Measurements from ENCODE around the gene COL13A1. TPM values are rescaled to one million over a fixed set of nuclear protein-coding genes. Genes with fewer than 3 reads are reported as not detected.

COL13A1 gene
- total RNA-seq, 1 donor from 2014 or later, result not detected

- Histone ChIP-seq H3K27ac (no peak overlapping the region), H3K4me1 (no peaks in the 10 kb centered on the region), H3K36me3 (no peaks in the 10 kb centered on the region), H3K4me3 (no peak overlapping the region), H3K27me3 (no peaks in the 10 kb centered on the region), H3K9me3 (peaks cover 5% of the 10 kb centered on the region)
- intact Hi-C loops (cut with DNase I), result no loop called here
- TF ChIP-seq CTCF (IDR thresholded peaks at IDR 0.05) (no peak), POLR2A (IDR thresholded peaks at IDR 0.05) (no peak), POLR2AphosphoS5 (IDR thresholded peaks at IDR 0.05; ENCODE audit: insufficient read depth in 1 of 2, low read depth in 1 of 2) (no peak)
- no peak for DNase-seq (ENCODE audit: extremely low spot score in 2 of 2)
These were observed 7.0 kb upstream of the COL13A1 start for GRCh38 chr10:69794673-69795072.

DNA sequence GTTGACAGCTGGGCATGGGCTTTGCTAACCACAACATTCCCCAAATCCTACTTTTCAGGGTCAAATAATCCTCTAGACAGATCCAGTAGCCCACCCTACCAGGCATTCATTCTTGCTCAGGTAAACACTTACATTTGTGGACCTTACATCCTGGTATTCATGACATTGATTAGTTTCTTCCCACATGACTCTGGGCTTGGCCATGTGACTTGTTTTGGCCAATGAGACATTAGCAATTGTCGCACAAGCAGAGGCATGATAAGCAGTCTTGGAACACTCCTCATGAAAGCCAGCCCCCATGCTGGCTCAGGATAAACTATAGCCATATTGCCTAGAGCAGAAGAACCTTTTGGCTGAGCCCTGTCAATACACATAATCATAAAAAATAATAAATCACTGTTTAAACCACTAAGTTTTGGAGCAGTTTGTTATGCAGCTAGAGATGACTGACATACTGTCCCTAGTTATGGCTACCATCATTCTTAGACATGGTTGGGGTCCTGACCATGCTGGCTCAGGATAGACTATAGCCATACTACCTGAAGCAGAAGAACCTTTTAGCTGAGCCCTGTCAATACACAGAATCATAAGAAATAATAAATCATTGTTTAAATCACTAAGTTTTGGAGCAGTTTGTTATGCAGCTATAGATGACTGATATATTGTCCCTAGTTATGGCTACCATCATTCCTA, 6.3 kb upstream of the COL13A1 start:
- TF ChIP-seq POLR2A (IDR thresholded peaks at IDR 0.05), result no peak
- no peak for TF ChIP-seq CTCF (IDR thresholded peaks at IDR 0.05)
- TF ChIP-seq POLR2AphosphoS5 (IDR thresholded peaks at IDR 0.05; ENCODE audit: insufficient read depth in 1 of 2, low read depth in 1 of 2), result no peak
- H3K27me3 ChIP-seq, result no peaks in the 10 kb centered on the region
- no peaks in the 10 kb centered on the region for H3K36me3 ChIP-seq
- H3K9me3 ChIP-seq, result peaks cover 5% of the 10 kb centered on the region
- no peak overlapping the region for H3K27ac ChIP-seq
- no peak overlapping the region for H3K4me3 ChIP-seq
- H3K4me1 ChIP-seq, result no peaks in the 10 kb centered on the region
- intact Hi-C loops (cut with DNase I), result no loop called here
- DNase-seq (ENCODE audit: extremely low spot score in 2 of 2), result no peak

- no peak for DNase-seq (ENCODE audit: extremely low spot score in 2 of 2)
- intact Hi-C loops (cut with DNase I), result no loop called here
- Histone ChIP-seq H3K9me3 (peaks cover 5% of the 10 kb centered on the region), H3K4me3 (no peak overlapping the region), H3K27ac (no peak overlapping the region), H3K36me3 (no peaks in the 10 kb centered on the region), H3K27me3 (no peaks in the 10 kb centered on the region), H3K4me1 (peaks cover 20% of the 10 kb centered on the region)
- no peak for TF ChIP-seq POLR2A (IDR thresholded peaks at IDR 0.05)
- TF ChIP-seq POLR2AphosphoS5 (IDR thresholded peaks at IDR 0.05; ENCODE audit: insufficient read depth in 1 of 2, low read depth in 1 of 2), result no peak
- TF ChIP-seq CTCF (IDR thresholded peaks at IDR 0.05), result no peak
These were observed 3.7 kb upstream of the COL13A1 start for GRCh38 chr10:69797959-69798358.

DNA sequence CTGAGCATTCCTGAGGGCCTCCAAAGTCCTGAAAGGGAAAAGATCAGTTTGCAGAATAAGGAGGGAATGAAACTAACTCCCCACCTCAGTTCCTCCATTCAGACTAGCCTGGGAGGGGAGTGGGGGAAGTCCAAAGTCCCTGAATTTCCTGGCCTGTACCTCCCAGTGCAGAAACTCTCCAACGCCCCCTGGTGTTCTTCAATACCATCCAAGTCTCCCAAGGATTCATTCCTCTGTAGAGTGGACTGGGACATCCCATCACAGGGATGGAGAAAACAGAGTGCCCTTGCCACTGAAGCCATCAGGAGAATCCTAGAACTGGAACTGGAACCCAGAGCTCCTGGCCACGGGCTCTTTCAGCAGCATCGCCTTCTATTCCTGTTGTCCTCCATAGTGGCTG, 1.6 kb upstream of the COL13A1 start:
- no peak for TF ChIP-seq POLR2AphosphoS5 (IDR thresholded peaks at IDR 0.05; ENCODE audit: insufficient read depth in 1 of 2, low read depth in 1 of 2)
- TF ChIP-seq CTCF (IDR thresholded peaks at IDR 0.05), result peak in 2 of 3 experiments; percentile 40 to 47
- Histone ChIP-seq H3K9me3 (peaks cover 3% of the 10 kb centered on the region), H3K27ac (no peak overlapping the region), H3K4me1 (peaks cover 24% of the 10 kb centered on the region), H3K4me3 (no peak overlapping the region), H3K27me3 (no peaks in the 10 kb centered on the region), H3K36me3 (no peaks in the 10 kb centered on the region)
- no peak for DNase-seq (ENCODE audit: extremely low spot score in 2 of 2)
- intact Hi-C loops (cut with DNase I), result loop anchor here (10.0 kb wide), 2 partner anchors 115 to 155 kb away; no protein-coding TSS in a partner anchor

DNA sequence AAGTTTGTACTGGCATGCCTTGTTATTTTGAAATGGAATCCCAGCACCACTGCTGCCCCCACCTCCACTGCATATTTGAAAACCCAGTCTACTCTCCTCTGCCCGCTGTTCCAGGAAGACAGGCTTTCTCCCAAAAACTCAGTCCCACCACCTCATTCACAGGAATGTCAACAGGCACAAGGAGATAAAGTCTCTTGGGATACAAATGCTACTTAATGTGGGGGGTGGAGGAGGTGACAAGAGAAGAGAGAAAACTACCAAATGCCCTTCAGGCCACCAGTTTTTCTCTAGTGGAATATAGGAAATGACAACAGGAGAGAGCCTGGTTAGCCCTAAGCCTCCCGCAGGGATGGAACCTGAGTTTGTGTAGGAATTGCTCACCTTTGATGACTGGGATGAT, 1.0 kb upstream of the COL13A1 start:
- no peak overlapping the region for H3K4me3 ChIP-seq
- no peak overlapping the region for H3K27ac ChIP-seq
- TF ChIP-seq POLR2A (IDR thresholded peaks at IDR 0.05) (no peak), POLR2AphosphoS5 (IDR thresholded peaks at IDR 0.05; ENCODE audit: insufficient read depth in 1 of 2, low read depth in 1 of 2) (no peak), CTCF (IDR thresholded peaks at IDR 0.05) (no peak)
- no peaks in the 10 kb centered on the region for H3K36me3 ChIP-seq
- H3K9me3 ChIP-seq, result no peaks in the 10 kb centered on the region
- H3K27me3 ChIP-seq, result no peaks in the 10 kb centered on the region
- DNase-seq (ENCODE audit: extremely low spot score in 2 of 2), result no peak
- intact Hi-C loops (cut with DNase I), result loop anchor here (10.0 kb wide), 2 partner anchors 114 to 156 kb away; no protein-coding TSS in a partner anchor
- peaks cover 24% of the 10 kb centered on the region for H3K4me1 ChIP-seq

Data from vagina (tissue), 2 donors.